Airway epithelial cell (primary cell): ENCODE results near the gene TMEM182. TPM values are rescaled to one million over a fixed set of nuclear protein-coding genes. Genes with fewer than 3 reads are reported as not detected.

Experiments used
- total RNA-seq: library from RNA; depleted of rRNA; stranded (reverse); fragments of >200 nt; gene quantifications from 2 replicates; pipeline ENCODE4 v1.2.3, GENCODE V29; 2015

TMEM182 gene
- 1.6 and 2.5 TPM in 2 replicates for total RNA-seq

GRCh38 chr2:102761763-102762162 lies at the start of gene TMEM182:
Gene TMEM182, plus strand, starts transcription at chr2:102762031. Its CDS starts 187 bp downstream, at chr2:102762218.

Other genes starting within 250 kb of the TMEM182 start
- gene SLC9A2, start 142.5 kb upstream of the TMEM182 start, total RNA-seq, result 0.07 TPM in 1 of 2 replicates, not detected in the other